Smooth muscle cell of the coronary artery (primary cell): ENCODE data around the gene MYLK2. TPM values are rescaled to one million over a fixed set of nuclear protein-coding genes. Genes with fewer than 3 reads are reported as not detected.

Experiments
- total RNA-seq: library from RNA; depleted of rRNA; stranded (reverse); fragments of >200 nt; gene quantifications from 2 replicates; pipeline ENCODE4 v1.2.3, GENCODE V29; 2014; ENCODE audit warnings: low replicate concordance

Gene MYLK2
- total RNA-seq, result 1.1 TPM in 1 of 2 replicates, not detected in the other

DNA sequence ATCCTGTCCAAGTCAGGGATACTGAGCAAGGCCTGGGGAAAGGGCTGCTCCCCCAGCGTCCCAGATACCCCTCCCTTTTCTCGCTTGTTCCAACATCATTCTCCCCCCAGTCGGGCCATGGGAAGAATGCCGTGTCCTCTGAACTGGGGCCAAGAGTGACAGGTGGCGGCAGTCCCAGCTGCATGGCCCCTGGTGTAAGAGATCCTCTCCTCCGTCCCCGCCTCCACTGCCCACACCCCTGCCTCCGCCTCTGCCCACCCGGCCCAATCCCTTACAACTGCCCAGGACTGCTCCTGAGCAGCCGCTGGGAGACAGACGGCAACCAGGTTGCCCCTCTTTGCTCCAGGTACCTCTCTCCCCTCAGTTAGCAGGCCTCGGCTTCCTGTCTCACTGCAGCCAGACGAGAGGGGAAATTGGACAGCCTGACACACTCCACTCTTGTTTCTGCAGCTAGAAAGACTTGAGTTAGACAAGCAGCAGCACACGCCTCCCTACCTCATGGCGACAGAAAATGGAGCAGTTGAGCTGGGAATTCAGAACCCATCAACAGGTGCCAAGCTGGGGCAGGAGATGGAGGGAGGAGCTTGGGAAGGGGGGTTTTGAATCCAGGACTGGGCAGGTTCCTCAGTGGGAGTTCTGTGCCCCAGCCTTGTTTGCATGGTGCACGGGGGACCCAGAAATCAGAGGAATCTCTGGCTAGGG, at the start of gene MYLK2:
TSS of gene MYLK2 (plus strand) at position 274 of the 702 bp plus-strand sequence. CDS start at position 499, 225 bp downstream.

DNA sequence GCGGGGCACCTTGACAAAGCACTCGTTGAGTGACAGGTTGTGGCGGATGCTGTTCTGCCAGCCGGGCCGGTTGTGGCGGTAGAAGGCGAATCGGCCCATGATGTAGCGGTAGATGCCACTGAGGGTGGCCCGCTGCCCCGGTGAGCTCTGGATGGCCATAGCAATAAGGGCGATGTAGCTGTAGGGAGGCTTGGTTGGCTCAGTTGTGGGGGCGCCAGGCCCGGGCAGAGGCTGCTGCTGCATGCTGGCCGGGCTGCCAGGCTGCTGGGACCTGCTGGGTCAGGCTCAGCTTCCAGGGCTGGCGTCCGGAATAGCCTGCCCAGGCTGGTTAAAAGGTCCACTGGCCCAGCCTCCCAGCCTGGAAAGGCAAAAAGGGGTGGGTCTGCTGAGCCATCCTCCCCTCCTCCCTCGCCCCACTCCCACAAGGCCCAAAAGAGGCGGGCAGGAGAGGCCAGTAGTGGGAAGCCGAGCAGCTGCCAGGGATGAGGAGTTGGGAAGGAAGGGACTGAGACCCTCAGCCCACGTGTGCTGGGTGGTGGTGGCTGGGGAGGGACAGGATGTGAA, 26.2 kb downstream of the MYLK2 start, which contains the start of gene FOXS1:
TSS of gene FOXS1 (minus strand) at position 305 of the 564 bp plus-strand sequence. CDS start at position 243, 62 bp downstream.

DNA sequence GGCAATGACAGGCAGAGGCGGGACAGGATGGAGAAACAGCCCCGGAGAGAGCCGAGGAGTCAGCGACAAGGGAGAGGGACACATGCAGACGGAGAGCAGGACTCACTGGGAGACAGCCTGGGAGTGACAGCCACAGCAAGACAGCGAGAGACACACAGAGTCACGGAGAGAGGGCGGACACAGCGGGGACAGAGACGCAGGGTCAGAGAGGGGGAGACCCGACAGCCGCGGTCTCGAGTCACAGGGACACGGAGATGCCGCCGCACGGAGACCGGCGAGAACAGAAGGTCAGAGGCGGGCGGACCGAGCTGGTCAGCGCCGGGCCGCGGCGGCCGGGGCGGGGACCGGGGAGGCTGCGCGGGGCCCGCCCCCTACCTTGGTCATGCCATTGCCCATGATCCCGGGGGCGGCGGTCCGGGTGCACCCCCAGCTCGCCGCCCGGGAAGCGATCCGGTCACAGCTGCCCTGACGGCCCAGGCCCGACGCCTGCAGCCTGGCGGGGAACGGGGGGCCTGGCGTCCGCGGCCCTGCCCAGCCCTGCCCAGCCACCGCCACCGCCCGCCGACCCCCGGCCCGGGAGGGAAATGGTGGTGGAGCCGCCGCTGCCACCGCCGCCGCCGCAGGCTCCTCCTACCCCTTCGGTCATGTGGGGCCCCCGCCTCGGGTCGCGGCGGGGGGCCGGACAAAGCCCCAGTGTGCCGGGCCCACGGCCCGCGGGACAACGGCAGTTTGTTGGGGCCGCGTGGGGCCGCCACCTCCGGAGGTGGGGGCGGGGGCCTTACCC, 51.0 kb downstream of the MYLK2 start, which contains the start of the genes DUSP15 and TTLL9:
TSS of gene DUSP15 (minus strand) at position 586 of the 784 bp plus-strand sequence. CDS start at position 396, 190 bp downstream.
TSS of gene TTLL9 (plus strand) at position 693 of the 784 bp plus-strand sequence. CDS start 493 bp downstream, outside the sequence.

Other genes with a start within 250 kb of the MYLK2 start
- gene ID1, start 214.1 kb upstream of the MYLK2 start, total RNA-seq, result 6.4 and 565 TPM in 2 replicates
- gene COX4I2, start 181.4 kb upstream of the MYLK2 start, total RNA-seq, result 0.08 TPM in 1 of 2 replicates, not detected in the other
- gene BCL2L1, start 96.5 kb upstream of the MYLK2 start, total RNA-seq, result 36.9 and 59.4 TPM in 2 replicates
- gene TPX2, start 80.1 kb upstream of the MYLK2 start, total RNA-seq, result 1.2 and 40.1 TPM in 2 replicates
- gene FOXS1, start 26.2 kb downstream of the MYLK2 start, total RNA-seq, result 0.35 and 26.9 TPM in 2 replicates
- gene DUSP15, start 51.2 kb downstream of the MYLK2 start, total RNA-seq, result 0.23 TPM in 1 of 2 replicates, not detected in the other
- gene TTLL9, start 51.3 kb downstream of the MYLK2 start, total RNA-seq, result under 0.01 TPM in 1 of 2 replicates, not detected in the other
- gene PDRG1, start 132.7 kb downstream of the MYLK2 start, total RNA-seq, result 4.4 and 5.3 TPM in 2 replicates
- gene XKR7, start 148.8 kb downstream of the MYLK2 start, total RNA-seq, result not detected in 2 replicates
- gene CCM2L, start 191.1 kb downstream of the MYLK2 start, total RNA-seq, result 0.23 TPM in 1 of 2 replicates, not detected in the other
- gene HCK, start 232.9 kb downstream of the MYLK2 start, total RNA-seq, result not detected in 2 replicates